Raji (cell line): ENCODE data around the gene KCNG1.

ENCODE experiments used
- POLR2A ChIP-seq: IDR thresholded peaks from 2 replicates; pipeline ENCODE4 v1.6.1; 2011; ENCODE audit warnings: low read depth, low read length, control low read depth; ENCODE audit not compliant: insufficient read depth

The KCNG1 gene

GRCh38 chr20:50957276-50957675 lies 65.6 kb downstream of the KCNG1 start:
- TF ChIP-seq POLR2A = no peak

DNA sequence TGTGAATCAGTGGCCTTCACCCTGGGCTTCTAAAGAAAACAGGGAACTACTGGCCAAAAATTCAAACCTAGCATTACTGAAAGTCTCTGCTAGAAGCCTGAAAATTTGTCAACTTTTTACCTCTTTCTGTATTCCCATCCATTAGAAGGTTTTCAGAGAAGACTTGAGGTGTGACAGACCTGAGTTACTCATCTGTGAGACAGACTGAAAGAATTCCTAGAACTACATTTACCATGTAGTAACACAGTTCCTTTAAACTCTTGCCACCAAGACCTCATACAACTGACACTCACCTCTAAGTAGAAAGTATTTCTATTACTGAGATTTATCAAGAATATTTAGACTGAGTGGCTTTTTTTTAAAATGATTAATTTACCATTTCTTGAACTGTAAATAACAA lies 69.1 kb downstream of the KCNG1 start:
- TF ChIP-seq POLR2A = no peak
